HG03520 (cell line): Measurements from ENCODE around the gene TEKTIP1.
"Not testable (repeated sequence)": the region's sequence is repeated elsewhere in the genome, so short reads cannot be mapped to it uniquely, and the experiment has no call there.

Experiments used
- ATAC-seq: cut with Tn5 transposase; IDR thresholded peaks from one replicate; pipeline ENCODE4 v1.9.1; 2021; ENCODE audit warnings: mild to moderate bottlenecking, moderate library complexity; ENCODE audit not compliant: unreplicated experiment

TEKTIP1 gene

GRCh38 chr19:3522421-3523360 lies 16.3 kb upstream of the TEKTIP1 start:
- ATAC-seq, result no peak

GRCh38 chr19:3523361-3524077 lies 15.5 kb upstream of the TEKTIP1 start:
- ATAC-seq, result no peak

- no peak for ATAC-seq
Observed at GRCh38 chr19:3524078-3524842, 14.7 kb upstream of the TEKTIP1 start.

- no peak for ATAC-seq
Observed at GRCh38 chr19:3524904-3525451, 14.0 kb upstream of the TEKTIP1 start.

GRCh38 chr19:3526507-3527237 lies 12.3 kb upstream of the TEKTIP1 start:
- ATAC-seq, result no peak

GRCh38 chr19:3527238-3527910 lies 11.6 kb upstream of the TEKTIP1 start:
- ATAC-seq, result no peak

GRCh38 chr19:3528080-3528479 lies 10.9 kb upstream of the TEKTIP1 start:
- no peak for ATAC-seq

- no peak for ATAC-seq
Observed at GRCh38 chr19:3528539-3529211, 10.3 kb upstream of the TEKTIP1 start.

- ATAC-seq, result not testable (repeated sequence)
Observed at GRCh38 chr19:3529299-3529698, 9.7 kb upstream of the TEKTIP1 start.

- ATAC-seq, result no peak
Observed at GRCh38 chr19:3530389-3530788, 8.6 kb upstream of the TEKTIP1 start.

GRCh38 chr19:3531716-3532115 lies 7.3 kb upstream of the TEKTIP1 start:
- no peak for ATAC-seq

GRCh38 chr19:3532154-3532786 lies 6.7 kb upstream of the TEKTIP1 start:
- no peak for ATAC-seq

GRCh38 chr19:3533033-3533432 lies 5.9 kb upstream of the TEKTIP1 start:
- no peak for ATAC-seq

- ATAC-seq, result no peak
Observed at GRCh38 chr19:3533563-3534216, 5.3 kb upstream of the TEKTIP1 start.

GRCh38 chr19:3534375-3535234 lies 4.4 kb upstream of the TEKTIP1 start:
- no peak for ATAC-seq

- no peak for ATAC-seq
Observed at GRCh38 chr19:3535235-3535535, 3.8 kb upstream of the TEKTIP1 start.

- no peak for ATAC-seq
Observed at GRCh38 chr19:3535563-3535965, 3.4 kb upstream of the TEKTIP1 start.
